HCT116 (cell line): ENCODE measurements around the gene DCUN1D5. TPM values are rescaled to one million over a fixed set of nuclear protein-coding genes. Genes with fewer than 3 reads are reported as not detected.

Experiments
- ATAC-seq: fragments of 200-7000 bp; cut with Tn5 transposase; 2 replicates; pipeline ENCODE4 v1.9.1; 2020; ENCODE audit warnings: mild to moderate bottlenecking, moderate library complexity
- BruUV-seq: library from RNA; stranded (reverse); fragments of 400-500 nt; replicated peaks from 2 replicates; lab custom pipeline; 2021; lab: Mats Ljungman, UMichigan
- CTCF ChIA-PET: fragments of 300-600 bp; sonication (Branson Sonifier 250); formaldehyde crosslinking; loops from one replicate; lab custom pipeline; 2021; ENCODE audit warnings: antibody characterized with exemption; lab: Charles Lee
- POLR2A ChIA-PET: fragments of 300-600, 350-600 bp; sonication (Branson Sonifier 250); formaldehyde crosslinking; loops from one replicate; lab custom pipeline; 2021; ENCODE audit warnings: antibody characterized with exemption; lab: Charles Lee
- RAD21 ChIA-PET, 2 experiments: fragments of 300-600 bp; sonication (Branson Sonifier 250); formaldehyde crosslinking; loops; one replicate each; lab custom pipeline; 2023; ENCODE audit warnings: low total read pairs in 2 of 2; ENCODE audit not compliant: uncharacterized antibody in 2 of 2, unreplicated experiment in 2 of 2, low non-redundant PET in 1 of 2; lab: Charles Lee
- DNase-seq: peaks from one replicate; pipeline ENCODE4 v3.0.0-alpha.2; 2010; ENCODE audit warnings: low read depth, low spot score
- H2AFZ ChIP-seq: fragments of 200-600 bp; shearing (Covaris generic), sonication (generic); 2 replicates; pipeline ENCODE4 v1.6.1; 2017; ENCODE audit warnings: low read depth, mixed run types, mixed read lengths, antibody characterized with exemption, low read length; ENCODE audit not compliant: poor library complexity, severe bottlenecking
- H3K27ac ChIP-seq: 2 replicates; pipeline ENCODE4 v1.5.1; 2012; ENCODE audit warnings: low read depth, low read length
- H3K27me3 ChIP-seq: fragments of 200-600 bp; sonication (generic); 2 replicates; pipeline ENCODE4 v1.6.1; 2016; ENCODE audit warnings: mixed run types, low read length, mixed read lengths; ENCODE audit not compliant: insufficient read depth
- H3K36me3 ChIP-seq, 2 experiments: fragments of 200-500 bp in 1 of 2; fragments of 200-600 bp in 1 of 2; sonication (Bioruptor generic) in 1 of 2; sonication (generic) in 1 of 2; 2 replicates each; pipeline versions ENCODE4 v1.5.1 to v1.6.1; 2014 to 2016; ENCODE audit warnings: low read length in 2 of 2, inconsistent platforms in 1 of 2, mixed read lengths in 1 of 2, mixed run types in 1 of 2; ENCODE audit not compliant: insufficient read depth in 2 of 2, control insufficient read depth in 1 of 2
- H3K4me1 ChIP-seq, 2 experiments: fragments of 200-600 bp in 1 of 2; sonication (generic) in 1 of 2; 2 replicates each; pipeline versions ENCODE4 v1.5.1 to v1.6.1; 2012 to 2017; ENCODE audit warnings: low read length in 2 of 2, inconsistent platforms in 1 of 2, mild to moderate bottlenecking in 1 of 2, mixed read lengths in 1 of 2, mixed run types in 1 of 2, moderate library complexity in 1 of 2; ENCODE audit not compliant: insufficient read depth in 2 of 2, control insufficient read depth in 1 of 2
- H3K4me2 ChIP-seq: fragments of 200-600 bp; sonication (generic); 2 replicates; pipeline ENCODE4 v1.6.1; 2017; ENCODE audit warnings: mixed run types, low read length, mixed read lengths
- H3K4me3 ChIP-seq, 2 experiments: fragments of 200-600 bp in 1 of 2; sonication (generic) in 1 of 2; replicated peaks in 1 of 2; 2 replicates each; pipeline ENCODE4 v1.5.1; 2011 to 2016; ENCODE audit warnings: low read length in 2 of 2, control low read depth in 1 of 2, low read depth in 1 of 2, mild to moderate bottlenecking in 1 of 2, mixed read lengths in 1 of 2, mixed run types in 1 of 2
- H3K79me2 ChIP-seq: fragments of 200-600 bp; sonication (generic); 2 replicates; pipeline ENCODE4 v1.6.1; 2017; ENCODE audit warnings: mild to moderate bottlenecking, mixed run types, low read length, moderate library complexity, mixed read lengths; ENCODE audit not compliant: insufficient read depth
- H3K9ac ChIP-seq: fragments of 200-600 bp; sonication (generic); 2 replicates; pipeline ENCODE4 v1.6.1; 2016; ENCODE audit warnings: low read length, mixed read lengths
- H3K9me2 ChIP-seq: fragments of 200-600 bp; sonication (generic), shearing (Covaris generic); 2 replicates; pipeline ENCODE4 v1.6.1; 2017; ENCODE audit warnings: mixed run types, mild to moderate bottlenecking, moderate library complexity; ENCODE audit not compliant: insufficient read depth
- H3K9me3 ChIP-seq, 2 experiments: fragments of 200-500 bp in 1 of 2; fragments of 200-600 bp in 1 of 2; sonication (Bioruptor generic) in 1 of 2; sonication (generic) in 1 of 2; 2 replicates each; pipeline ENCODE4 v1.6.1; 2014 to 2017; ENCODE audit warnings: low read length in 2 of 2, mixed read lengths in 2 of 2, inconsistent platforms in 1 of 2, low read depth in 1 of 2, mild to moderate bottlenecking in 1 of 2, mixed run types in 1 of 2, moderate library complexity in 1 of 2; ENCODE audit not compliant: control insufficient read depth in 1 of 2, insufficient read depth in 1 of 2
- H4K20me1 ChIP-seq: fragments of 200-600 bp; sonication (generic), shearing (Covaris generic); 2 replicates; pipeline ENCODE4 v1.6.1; 2017; ENCODE audit warnings: mixed run types, mild to moderate bottlenecking, moderate library complexity; ENCODE audit not compliant: insufficient read depth
- CBX3 ChIP-seq: IDR thresholded peaks from 2 replicates; pipeline ENCODE4 v1.6.1; 2012; ENCODE audit warnings: low read depth
- EGR1 ChIP-seq: IDR thresholded peaks from 2 replicates; pipeline ENCODE4 v1.6.1; 2012; ENCODE audit warnings: low read depth
- ELF1 ChIP-seq: IDR thresholded peaks from 2 replicates; pipeline ENCODE4 v1.6.1; 2012; ENCODE audit warnings: low read depth, borderline replicate concordance
- EZH2phosphoT487 ChIP-seq: fragments of 200-600 bp; IDR thresholded peaks from 2 replicates; pipeline ENCODE4 v1.6.1; 2018; ENCODE audit warnings: antibody characterized with exemption, borderline replicate concordance
- FOSL1 ChIP-seq: IDR thresholded peaks from 2 replicates; pipeline ENCODE4 v1.6.1; 2012; ENCODE audit warnings: low read depth
- JUND ChIP-seq: IDR thresholded peaks from 2 replicates; pipeline ENCODE4 v1.6.1; 2012
- POLR2A ChIP-seq: IDR thresholded peaks from 2 replicates; pipeline ENCODE4 v1.7.0; 2011; ENCODE audit warnings: borderline replicate concordance; ENCODE audit not compliant: insufficient read depth, insufficient read length; ENCODE audit errors: extremely low read depth
- POLR2AphosphoS5 ChIP-seq: IDR thresholded peaks from 2 replicates; pipeline ENCODE4 v1.6.1; 2011; ENCODE audit warnings: mild to moderate bottlenecking, low read depth, low read length, moderate library complexity
- SIN3A ChIP-seq: IDR thresholded peaks from 2 replicates; pipeline ENCODE4 v1.6.1; 2012; ENCODE audit warnings: low read depth
- SRF ChIP-seq: IDR thresholded peaks from 2 replicates; pipeline ENCODE4 v1.6.1; 2012; ENCODE audit warnings: low read depth
- TCF7L2 ChIP-seq: IDR thresholded peaks from 2 replicates; pipeline ENCODE4 v1.7.0; 2011; ENCODE audit warnings: borderline replicate concordance, inconsistent platforms; ENCODE audit not compliant: insufficient read depth, insufficient read length; ENCODE audit errors: extremely low read depth
- YY1 ChIP-seq: IDR thresholded peaks from 2 replicates; pipeline ENCODE4 v1.6.1; 2011; ENCODE audit warnings: low read length, low read depth, moderate library complexity, mild to moderate bottlenecking; ENCODE audit not compliant: insufficient replicate concordance; ENCODE audit errors: extremely low read depth
- ZFX ChIP-seq: fragments of 450-650 bp; IDR thresholded peaks from 2 replicates; pipeline ENCODE4 v1.6.1; 2017
- intact Hi-C: fragments of 100-400 bp; cut with micrococcal nuclease; formaldehyde crosslinking; loops from 2 replicates; pipeline ENCODE4 v1.10.0; 2022
- total RNA-seq: library from RNA; stranded (reverse); gene quantifications from one replicate; pipeline ENCODE4 v1.2.1, GENCODE V29; 2021; ENCODE audit not compliant: unreplicated experiment
- TF ChIP-seq, protein P1 (sequence below), 3 experiments: fragments of 200-600 bp in 1 of 3; sonication (generic) in 1 of 3; IDR thresholded peaks in 2 of 3; conservative IDR thresholded peaks in 1 of 3; 2 replicates each; pipeline ENCODE4 v1.5.1; 2012 to 2017; ENCODE audit warnings: low read depth in 2 of 3, low read length in 2 of 3, antibody characterized with exemption in 1 of 3, borderline replicate concordance in 1 of 3, control low read depth in 1 of 3, mild to moderate bottlenecking in 1 of 3, mixed read lengths in 1 of 3, mixed run types in 1 of 3, moderate library complexity in 1 of 3; ENCODE audit not compliant: insufficient read depth in 1 of 3
- TF ChIP-seq, protein P2 (sequence below): IDR thresholded peaks from 2 replicates; pipeline ENCODE4 v1.6.1; 2011; ENCODE audit warnings: mild to moderate bottlenecking, low read length, moderate library complexity; ENCODE audit not compliant: insufficient replicate concordance; ENCODE audit errors: extremely low read depth
- TF ChIP-seq, protein P3 (sequence below): IDR thresholded peaks from 2 replicates; pipeline ENCODE4 v1.6.1; 2012

The DCUN1D5 gene
- total RNA-seq, 1 experiment from 2014 or later, result 60.1 TPM

DNA sequence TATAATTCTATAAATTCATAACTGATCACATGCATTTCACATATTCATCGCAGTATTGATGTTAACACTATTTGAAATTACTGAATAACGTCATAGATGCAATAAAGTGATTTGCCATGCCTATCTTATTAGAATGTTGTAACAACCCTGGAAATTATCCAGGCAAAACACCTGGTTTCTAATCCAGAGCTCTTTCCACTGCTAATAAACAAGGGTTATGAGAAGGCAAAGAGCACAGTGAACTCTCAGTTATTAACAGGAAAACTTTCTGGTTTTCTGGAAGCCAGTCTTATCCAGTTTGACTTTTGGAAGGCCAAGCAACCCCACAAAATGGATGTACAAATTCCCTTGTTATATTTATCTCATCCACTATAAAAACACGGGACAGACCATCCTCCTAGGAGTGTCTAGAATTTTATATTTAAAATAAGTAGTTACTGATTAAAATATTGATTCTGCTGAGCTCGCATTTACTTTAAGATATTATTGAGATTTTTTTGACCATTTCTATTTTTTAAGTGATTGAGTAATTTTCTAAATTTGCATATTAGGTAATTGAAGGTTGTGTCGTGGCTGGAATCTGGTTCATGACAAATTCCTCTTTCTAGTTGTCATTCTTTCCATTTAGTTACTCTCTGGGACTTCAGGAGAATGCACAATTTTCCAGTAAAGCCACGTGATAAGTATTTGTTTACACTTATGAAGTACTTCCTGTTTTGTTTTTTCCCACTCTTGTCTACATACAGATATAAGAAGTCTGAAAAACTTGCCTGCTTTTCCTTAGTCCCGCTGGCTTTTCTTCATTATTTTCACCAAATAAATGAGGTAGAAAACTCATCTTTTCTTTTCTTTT, 47.9 kb downstream of the DCUN1D5 start:
- POLR2A ChIA-PET, result no interaction called here

DNA sequence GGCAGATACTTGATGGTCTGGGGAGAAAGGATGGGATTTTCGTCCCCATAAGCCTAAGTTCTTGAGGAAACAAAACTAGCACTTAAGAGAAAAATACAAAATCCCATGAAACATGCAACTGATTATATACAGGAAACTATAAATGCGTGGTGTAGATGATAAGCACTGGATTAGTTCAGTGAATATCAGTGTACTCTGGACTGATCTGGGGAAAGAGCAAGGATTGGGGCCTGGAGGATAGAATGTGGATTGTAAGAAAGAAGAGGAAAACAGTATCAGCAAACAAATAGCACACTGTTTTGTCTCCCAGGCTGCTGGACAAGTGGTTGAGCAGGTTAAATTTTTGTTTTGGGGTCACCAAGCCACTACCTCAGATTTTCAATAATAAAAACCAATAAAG, 49.8 kb downstream of the DCUN1D5 start:
- H3K9ac ChIP-seq, result no peak overlapping the region
- H3K27ac ChIP-seq, result no peak overlapping the region
- no peaks in the 10 kb centered on the region for H3K4me1 ChIP-seq
- ChIA-PET CTCF (no interaction called here), RAD21 (no interaction called here), POLR2A (interaction anchor here (1.6 kb wide), 1 partner anchor 15 kb away, joined by 3 read pairs; no protein-coding TSS in a partner anchor)
- no peak overlapping the region for H2AFZ ChIP-seq
- H3K27me3 ChIP-seq, result no peaks in the 10 kb centered on the region
- no peak overlapping the region for H3K4me3 ChIP-seq
- no peaks in the 10 kb centered on the region for H3K9me3 ChIP-seq
- ATAC-seq (no peak), DNase-seq (no peak)
- no peaks in the 10 kb centered on the region for H3K79me2 ChIP-seq
- no peaks in the 10 kb centered on the region for H4K20me1 ChIP-seq
- intact Hi-C loops, result no loop called here
- BruUV-seq, result no TSS peak
- no peak overlapping the region for H3K4me2 ChIP-seq
- no peaks in the 10 kb centered on the region for H3K36me3 ChIP-seq
- no peaks in the 10 kb centered on the region for H3K9me2 ChIP-seq
- TF ChIP-seq POLR2A (no peak), SIN3A (no peak), EZH2phosphoT487 (no peak), TCF7L2 (no peak), SRF (no peak), YY1 (no peak), ELF1 (no peak), EGR1 (no peak), CBX3 (no peak), ZFX (no peak), FOSL1 (no peak), JUND (no peak)
- TF ChIP-seq, protein P1, sequence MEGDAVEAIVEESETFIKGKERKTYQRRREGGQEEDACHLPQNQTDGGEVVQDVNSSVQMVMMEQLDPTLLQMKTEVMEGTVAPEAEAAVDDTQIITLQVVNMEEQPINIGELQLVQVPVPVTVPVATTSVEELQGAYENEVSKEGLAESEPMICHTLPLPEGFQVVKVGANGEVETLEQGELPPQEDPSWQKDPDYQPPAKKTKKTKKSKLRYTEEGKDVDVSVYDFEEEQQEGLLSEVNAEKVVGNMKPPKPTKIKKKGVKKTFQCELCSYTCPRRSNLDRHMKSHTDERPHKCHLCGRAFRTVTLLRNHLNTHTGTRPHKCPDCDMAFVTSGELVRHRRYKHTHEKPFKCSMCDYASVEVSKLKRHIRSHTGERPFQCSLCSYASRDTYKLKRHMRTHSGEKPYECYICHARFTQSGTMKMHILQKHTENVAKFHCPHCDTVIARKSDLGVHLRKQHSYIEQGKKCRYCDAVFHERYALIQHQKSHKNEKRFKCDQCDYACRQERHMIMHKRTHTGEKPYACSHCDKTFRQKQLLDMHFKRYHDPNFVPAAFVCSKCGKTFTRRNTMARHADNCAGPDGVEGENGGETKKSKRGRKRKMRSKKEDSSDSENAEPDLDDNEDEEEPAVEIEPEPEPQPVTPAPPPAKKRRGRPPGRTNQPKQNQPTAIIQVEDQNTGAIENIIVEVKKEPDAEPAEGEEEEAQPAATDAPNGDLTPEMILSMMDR (IDR thresholded peaks at IDR 0.05 in 2 of 3, conservative IDR thresholded peaks at IDR 0.05 in 1 of 3; ENCODE audit: borderline replicate concordance in 1 of 3, insufficient read depth in 1 of 3, low read depth in 2 of 3, low read length in 2 of 3), result no peak
- TF ChIP-seq, protein P2, sequence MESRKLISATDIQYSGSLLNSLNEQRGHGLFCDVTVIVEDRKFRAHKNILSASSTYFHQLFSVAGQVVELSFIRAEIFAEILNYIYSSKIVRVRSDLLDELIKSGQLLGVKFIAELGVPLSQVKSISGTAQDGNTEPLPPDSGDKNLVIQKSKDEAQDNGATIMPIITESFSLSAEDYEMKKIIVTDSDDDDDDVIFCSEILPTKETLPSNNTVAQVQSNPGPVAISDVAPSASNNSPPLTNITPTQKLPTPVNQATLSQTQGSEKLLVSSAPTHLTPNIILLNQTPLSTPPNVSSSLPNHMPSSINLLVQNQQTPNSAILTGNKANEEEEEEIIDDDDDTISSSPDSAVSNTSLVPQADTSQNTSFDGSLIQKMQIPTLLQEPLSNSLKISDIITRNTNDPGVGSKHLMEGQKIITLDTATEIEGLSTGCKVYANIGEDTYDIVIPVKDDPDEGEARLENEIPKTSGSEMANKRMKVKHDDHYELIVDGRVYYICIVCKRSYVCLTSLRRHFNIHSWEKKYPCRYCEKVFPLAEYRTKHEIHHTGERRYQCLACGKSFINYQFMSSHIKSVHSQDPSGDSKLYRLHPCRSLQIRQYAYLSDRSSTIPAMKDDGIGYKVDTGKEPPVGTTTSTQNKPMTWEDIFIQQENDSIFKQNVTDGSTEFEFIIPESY, result no peak
- TF ChIP-seq, protein P3, sequence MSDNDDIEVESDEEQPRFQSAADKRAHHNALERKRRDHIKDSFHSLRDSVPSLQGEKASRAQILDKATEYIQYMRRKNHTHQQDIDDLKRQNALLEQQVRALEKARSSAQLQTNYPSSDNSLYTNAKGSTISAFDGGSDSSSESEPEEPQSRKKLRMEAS, result no peak

More for the DNA sequence above, 47.9 kb downstream of the DCUN1D5 start:
- Histone ChIP-seq H4K20me1 (no peaks in the 10 kb centered on the region), H3K9me2 (no peaks in the 10 kb centered on the region), H2AFZ (no peak overlapping the region), H3K36me3 (no peaks in the 10 kb centered on the region), H3K4me3 (no peak overlapping the region), H3K4me1 (no peaks in the 10 kb centered on the region), H3K27ac (no peak overlapping the region), H3K9me3 (no peaks in the 10 kb centered on the region), H3K4me2 (no peak overlapping the region), H3K27me3 (no peaks in the 10 kb centered on the region), H3K79me2 (no peaks in the 10 kb centered on the region), H3K9ac (no peak overlapping the region)
- CTCF ChIA-PET, result no interaction called here
- DNase-seq, result no peak
- intact Hi-C loops, result no loop called here
- no peak for TF ChIP-seq POLR2A
- TF ChIP-seq ELF1, result no peak
- no peak for TF ChIP-seq POLR2AphosphoS5
- TF ChIP-seq CBX3, result no peak
- RAD21 ChIA-PET, result no interaction called here
- ATAC-seq, result no peak
- BruUV-seq, result no TSS peak
